ENCODE results near the gene KRT86.
A peak's percentile ranks its signal among the peaks of the same experiment; 100 is the strongest.

Gene KRT86

DNA sequence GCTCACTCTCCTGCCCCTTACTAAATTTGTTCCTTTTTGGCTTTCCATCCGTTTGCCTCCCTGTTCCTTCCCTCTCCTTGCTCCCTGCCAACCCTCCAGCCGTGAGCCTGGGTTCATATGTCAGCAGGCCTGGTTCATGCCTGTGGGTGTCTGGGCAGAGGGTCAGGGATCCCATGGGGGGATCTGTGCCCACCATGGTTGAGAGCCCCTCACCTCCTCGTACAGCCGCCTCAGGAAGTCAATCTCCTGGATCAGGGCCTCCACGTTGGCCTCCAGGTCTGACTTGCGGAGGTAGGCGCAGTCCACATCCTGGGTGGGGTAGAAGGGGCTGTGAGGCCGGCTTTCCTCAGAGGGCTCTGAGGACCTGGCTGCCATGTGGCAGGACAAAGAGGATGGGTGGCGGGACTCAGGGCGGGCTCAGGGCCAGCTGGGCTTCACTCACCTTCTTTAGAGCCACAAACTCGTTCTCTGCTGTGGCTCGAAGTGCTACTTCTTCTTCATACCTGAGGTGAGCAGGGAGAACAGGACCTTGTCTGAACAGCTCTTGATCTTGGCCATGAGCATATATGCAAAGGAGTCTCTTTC is 43.1 kb downstream of the KRT86 start:
- no peak for DNase-seq

DNA sequence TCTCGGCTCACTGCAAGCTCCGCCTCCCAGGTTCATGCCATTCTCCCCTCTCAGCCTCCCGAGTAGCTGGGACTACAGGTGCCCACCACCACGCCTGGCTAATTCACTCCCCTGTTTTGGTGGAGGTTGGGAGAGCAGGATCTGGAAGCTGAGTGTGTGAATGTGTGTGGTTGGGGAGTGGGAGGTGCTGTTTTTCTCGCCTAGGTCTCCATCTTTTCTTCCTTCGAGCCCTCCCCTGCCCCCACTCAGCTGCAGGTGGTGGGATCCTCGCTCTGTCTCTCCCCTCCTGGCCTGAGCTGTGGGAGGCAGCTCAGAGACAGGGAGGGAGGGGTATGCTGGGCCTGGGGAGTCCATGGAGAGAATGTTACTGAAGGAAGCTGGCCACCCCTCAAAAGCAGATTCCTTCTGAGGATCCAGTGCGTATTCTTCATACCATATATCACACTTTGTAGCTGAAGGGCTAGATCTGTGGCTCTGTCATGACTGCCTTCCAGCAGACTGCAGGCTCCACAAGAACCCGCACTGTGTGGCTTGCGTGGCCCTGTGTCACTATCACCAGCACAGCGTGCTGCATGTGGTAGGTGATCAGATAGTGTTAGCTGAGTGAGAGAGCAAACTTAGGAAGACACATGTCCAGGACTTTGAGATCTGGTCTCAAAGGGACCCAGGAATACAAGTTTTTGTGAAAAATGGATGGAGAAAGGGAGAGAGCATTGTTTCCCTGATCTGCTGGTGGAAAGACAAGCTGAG is 44.0 kb downstream of the KRT86 start:
- DNase-seq: no peak

DNA sequence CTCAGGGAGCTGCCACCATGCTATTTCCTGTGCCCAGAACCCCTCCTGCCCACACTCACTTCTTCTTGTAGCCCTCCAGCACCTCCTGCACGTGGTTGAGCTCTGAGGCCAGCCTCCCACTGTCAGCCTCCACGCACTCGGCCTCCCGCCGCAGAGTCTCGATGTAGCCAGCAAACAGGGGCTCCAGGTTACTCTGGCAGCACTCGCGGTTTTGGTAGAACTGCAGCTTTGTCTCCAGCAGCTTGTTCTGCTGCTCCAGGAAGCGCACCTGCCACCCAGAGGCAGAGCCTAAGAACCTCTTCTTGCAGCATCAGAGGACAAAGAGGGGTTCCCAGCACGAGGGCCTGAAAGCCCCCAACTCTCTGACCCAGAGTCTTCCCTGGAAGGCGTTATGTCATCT is 44.7 kb downstream of the KRT86 start:
- no peak for DNase-seq

DNA sequence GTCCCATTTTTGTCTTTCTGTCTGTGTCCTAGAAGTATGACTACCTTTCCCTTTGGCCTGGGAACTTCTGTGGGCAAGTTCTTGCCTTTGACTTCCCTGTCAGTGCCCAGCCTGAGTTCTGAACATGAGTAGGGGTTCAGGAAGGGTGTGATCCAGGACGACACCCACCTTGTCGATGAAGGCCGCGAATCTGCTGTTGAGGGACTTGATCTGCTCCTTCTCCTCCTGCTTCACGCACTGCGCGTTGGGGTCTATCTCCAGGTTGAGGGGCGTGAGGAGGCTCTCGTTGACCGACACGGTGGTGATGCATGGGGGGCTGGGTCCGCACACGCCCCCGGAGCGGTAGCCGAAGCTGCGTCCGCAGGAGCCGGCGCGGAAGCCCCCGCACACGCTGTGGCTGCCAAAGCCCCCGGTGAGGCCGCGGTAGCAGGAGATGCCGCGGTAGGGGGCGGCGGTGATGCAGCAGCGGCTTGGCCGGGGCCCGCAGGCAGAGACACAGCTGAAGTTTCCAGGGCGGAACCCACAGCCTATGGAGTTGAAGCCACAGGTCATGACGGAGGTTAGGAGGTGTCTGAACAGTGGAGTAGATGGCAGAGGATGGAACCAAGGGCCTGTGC is 46.4 kb downstream of the KRT86 start, which contains the start of gene KRT83:
TSS of gene KRT83 (minus strand) at position 615 of the 617 bp plus-strand sequence. CDS start at position 552, 63 bp downstream.
- no peak for DNase-seq

DNA sequence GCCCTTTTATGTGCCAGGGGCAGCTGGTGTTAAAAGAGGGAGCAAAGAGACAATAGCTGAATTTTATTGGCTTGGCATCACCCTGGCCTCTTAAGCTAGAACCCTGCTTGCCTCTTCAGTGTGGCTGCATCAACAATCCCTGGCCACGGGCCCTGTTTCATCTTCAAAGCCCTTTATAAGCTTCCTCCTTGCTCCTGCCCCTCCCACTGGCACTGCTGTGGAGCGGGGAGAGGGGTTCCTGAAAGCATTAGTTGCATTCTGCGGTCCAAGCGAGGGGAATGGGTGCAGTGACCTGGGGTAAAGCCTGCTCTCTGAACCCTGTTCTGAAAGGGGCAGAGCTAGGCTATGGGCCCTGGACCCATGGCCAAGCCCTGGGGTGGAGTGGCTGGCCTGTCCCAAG is 47.0 kb downstream of the KRT86 start:
- DNase-seq: no peak

DNA sequence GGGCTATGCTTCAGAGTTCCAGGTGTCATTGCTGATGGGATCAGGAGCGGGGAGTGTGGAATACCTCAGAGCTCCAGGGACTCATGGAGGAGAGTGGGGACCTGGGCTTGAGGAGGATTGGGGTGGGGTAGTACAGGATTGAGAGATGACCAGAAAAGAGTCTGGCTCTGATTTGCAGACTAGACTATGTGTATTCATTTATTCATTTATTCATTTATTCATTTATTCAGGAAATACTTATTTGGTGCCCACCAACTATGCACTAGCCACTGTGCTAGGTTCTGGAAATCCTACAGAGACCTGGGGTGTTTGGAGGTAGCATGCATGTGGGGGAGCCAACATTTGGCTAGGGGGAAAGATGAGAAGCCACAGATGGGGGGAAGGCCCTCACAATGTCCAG is 47.6 kb downstream of the KRT86 start:
- no peak for DNase-seq

DNA sequence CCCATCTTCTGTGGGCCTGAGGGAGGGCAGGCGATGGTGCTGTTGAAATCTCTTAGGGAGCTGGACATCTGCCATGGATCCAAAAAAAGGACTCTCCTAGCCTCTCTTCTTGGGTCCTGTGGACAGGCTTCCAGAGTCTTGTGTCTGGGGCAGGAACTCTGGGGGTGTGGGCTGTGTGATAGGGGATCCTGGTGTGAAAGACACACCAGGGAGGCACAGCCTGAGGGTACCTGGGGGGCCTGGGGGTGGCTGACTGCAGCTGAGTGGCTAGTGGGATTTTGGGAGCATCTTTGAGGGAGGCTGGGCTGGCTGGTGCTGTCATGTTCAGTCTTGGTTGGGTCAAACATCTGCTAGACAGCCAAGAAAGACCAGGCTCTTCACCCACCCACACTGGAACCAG is 48.6 kb downstream of the KRT86 start:
- no peak for DNase-seq

DNA sequence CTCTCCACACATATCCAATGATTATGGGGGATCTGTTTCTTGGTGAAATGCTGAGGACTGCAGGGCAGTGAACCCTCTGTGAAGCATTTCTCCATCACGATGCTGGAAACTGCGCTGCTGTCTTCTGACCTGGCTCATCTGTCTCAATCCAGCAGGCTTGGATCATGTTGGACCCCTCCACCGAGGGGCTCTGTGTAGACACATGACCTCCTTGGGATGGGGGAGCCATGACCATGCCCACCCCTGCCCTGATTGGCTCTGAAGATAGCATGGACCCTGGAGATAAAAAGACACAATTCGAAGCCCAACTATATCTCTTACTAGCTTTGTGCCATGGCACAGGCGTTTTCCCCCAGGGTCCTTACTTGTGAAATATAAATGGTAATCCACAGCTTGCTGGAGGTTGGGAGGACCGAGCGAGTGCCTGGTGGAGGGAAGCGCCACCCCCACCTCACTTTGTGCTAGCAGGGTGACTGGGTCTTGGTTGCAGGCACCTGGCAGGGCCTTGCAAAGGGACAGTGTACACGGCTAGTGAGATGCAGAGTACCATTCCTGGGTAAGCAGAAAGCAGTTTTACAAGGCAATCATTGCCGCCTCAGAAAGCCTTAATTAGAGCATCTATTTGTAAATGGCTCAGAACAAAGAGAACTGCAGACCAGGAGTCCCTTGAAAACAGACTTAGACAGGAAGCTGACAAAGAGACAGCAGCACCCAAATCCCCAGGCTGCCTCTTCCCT is 49.1 kb downstream of the KRT86 start:
- no peak for DNase-seq

DNA sequence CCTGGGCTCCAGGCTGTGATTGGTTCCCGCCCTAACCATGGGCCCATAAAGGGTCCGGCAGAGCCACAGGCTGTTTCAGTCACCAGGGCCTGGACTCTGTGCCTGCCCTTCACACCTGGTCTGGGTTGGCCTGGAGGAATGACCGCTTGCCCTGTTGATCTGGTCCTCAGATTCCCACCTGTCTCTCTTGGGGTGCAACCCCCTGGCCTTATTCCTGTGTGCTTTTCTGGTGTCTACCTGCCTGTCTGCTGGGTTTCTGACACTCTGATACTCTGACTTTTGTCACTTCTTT is 49.7 kb downstream of the KRT86 start:
- DNase-seq: no peak

DNA sequence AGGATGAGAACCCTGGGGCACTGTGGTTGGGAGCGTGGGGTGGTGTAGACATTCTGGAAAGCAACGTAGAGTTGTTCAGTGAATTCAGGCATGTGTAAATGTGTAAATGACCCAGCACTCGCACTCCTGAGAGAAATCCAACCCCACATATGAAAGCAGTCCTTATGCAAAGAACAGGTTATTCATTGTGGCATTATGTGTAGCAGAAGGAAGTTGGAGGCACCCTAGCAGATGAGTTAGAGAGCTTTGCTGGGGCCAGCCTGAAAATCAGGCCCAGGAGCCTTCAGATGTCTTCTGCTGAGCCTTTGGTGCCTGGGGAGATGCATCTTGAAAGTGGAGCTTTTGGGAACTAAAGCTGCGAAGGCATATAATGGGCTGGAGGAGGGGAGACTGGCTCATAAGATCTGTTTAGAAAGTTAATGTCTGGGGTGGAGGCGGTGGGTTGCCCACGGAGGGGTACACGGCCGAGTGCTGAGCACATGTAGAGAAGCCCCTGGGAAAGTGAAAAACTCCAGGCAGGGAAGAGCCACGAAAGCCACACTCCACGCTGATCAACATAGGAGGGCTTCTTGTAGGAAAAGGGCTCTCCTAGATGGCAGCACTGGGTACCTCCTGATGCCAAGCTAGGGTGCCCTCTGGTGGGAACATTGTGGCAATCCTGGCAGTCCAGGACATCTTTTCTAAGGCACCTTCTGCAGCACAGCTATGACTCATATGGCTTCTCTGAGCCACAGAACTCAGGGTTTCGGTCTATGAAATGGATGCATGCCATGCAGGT is 52.8 kb downstream of the KRT86 start:
- peak; percentile 63 for DNase-seq

DNA sequence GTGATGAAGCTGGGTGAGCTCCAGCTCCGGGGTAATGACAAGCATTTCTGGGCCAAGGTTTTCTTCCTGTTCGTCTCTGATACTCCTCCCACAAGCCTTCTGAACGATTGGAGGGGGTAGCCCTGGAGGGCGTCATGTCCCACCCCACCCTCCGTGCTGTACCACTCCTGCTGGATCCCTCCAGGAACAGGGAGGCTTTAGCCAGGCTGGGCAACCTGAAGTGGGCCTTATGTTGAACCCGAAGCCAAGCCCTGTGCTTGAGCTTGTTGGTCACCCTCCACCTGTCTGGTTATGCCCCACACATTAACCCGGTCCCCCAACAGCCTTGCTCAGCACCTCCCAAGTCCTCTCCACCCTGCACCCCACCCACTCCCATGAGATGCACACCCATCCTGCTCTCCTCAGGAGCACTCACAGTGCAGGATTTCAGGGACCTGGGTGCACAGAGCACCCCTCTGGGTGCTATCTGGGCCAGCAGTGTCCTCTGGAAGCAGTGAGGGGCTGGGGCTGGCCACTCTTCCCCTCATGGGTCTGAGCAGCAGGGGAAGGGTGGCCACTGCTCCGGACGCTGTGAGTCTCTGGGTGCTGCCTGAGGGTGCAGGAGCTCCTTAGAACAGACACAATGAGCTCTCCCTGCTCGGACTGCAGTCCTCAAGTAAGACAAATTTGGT is 53.5 kb downstream of the KRT86 start:
- no peak for DNase-seq

DNA sequence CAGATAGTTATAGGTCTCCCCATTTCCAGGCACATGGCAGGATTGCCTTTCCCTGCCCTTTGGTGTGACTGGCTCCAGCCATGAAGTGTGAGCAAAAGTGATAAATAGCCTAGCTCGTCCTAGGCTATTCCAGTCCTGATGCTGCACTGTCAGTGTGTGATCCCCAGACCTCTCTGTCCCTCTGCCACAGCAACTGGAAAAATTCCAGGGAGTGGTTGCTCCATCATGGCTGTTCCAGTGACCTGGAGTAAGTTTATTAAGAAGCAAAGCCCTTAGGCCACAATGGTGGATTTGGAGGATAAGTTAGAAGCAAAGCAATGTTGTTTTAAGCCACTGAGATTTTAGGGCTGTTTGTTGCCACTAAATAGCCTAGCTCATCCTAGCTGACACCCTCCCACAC is 56.6 kb downstream of the KRT86 start:
- no peak for DNase-seq

DNA sequence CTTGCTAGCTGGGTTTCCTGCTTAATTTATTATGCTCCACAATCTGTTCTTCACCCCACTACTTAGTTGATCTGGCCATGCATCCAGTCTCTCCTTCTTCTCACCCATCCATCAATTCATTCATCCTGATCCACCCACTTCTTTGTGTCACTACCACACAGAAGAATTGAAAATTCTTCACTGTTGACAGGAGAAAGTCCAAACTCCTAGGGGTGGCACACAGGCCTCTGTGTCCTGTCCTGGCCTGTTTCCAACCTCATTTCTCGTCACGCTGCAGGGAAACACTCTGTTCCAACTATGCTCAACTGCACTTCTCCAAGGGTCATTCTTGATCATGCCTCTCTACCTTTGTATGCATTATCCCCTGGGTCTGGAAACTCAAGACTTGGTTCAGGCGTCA is 57.4 kb downstream of the KRT86 start:
- DNase-seq: no peak

DNA sequence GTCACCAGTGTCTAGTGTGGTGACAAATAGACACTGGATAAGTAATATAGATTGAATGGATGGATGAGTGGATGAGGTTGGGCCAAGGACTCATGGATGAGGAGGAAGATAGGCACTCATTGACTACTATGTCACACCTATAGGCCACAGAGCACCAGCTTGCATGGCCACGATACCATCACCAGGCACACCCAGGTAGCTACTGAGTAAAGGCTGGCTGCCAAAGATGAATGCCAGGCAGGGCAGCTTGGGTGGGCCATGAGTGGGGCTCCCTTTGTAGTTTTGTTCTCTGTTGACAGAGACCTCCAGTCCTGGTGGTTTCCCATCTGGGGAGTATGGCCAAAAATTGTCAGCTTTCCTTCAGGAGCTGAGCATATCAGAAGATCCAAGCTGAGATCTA is 57.9 kb downstream of the KRT86 start:
- no peak for DNase-seq

DNA sequence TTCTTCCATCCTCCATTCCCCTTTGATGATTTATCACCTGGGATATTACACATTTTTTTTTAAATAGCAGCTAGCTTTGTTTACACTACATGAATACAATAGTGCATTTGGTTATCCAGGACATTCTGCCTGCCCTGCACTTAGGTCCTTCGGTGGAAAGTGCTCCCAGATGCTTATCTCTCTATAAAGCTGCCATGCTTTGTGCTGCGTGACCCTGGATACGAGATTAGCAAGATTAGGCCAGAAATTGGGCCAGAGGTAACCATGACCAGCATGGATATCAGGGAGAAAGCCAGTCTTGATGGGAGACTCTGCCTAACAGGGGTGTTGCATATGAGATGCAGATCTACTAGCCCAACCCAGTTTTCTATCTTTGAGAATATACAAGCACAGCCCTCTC is 58.9 kb downstream of the KRT86 start:
- DNase-seq: no peak

DNA sequence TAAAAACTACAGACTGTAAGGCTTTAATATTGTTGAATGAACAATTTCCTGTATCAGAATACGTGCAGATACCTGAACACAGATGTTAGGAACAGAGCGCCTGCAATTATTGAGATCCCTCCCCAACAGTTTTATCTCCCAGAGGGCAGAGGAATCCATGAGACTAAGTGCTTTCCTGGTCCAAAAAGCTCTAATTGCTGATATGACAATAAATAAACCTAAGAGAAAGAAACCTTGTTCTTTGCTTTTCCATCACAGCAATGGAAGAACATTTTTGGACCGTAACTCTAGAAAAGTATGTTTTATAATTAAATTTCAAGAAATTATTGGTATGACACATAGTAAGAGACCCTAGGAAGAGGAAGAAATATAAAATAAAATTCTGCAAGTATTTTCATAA is 59.7 kb downstream of the KRT86 start:
- DNase-seq: no peak

DNA sequence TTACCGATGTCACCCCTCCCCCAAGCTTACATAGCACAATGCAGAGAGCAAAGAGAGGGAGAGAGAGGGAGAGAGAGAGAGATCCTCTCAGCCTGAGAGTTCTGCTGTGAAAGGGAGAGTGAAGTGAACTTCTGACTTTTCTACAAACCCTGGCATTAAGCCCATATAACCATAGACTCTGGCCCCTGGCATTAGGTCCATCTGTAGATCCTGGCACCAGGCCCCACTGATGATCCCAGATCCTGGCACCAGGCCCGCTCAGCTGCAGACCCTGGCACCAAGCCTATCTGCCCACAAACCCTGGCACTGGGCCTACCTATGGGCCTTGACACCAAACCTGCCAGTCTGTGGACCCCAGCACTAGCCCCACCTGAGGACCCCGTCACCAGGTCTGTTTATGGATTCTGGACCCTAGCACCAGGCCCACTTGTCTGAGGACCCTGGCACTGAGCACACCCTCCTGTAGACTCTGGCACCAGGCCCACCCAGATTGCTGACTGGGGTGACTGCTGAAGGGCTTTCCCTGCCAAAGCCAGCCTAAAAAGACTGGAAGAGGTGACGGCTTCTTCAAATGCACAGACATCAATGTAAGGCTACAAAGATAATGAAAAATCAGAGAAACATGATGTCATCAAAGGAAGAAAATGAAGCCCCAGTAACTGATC is 61.3 kb downstream of the KRT86 start:
- no peak for DNase-seq

DNA sequence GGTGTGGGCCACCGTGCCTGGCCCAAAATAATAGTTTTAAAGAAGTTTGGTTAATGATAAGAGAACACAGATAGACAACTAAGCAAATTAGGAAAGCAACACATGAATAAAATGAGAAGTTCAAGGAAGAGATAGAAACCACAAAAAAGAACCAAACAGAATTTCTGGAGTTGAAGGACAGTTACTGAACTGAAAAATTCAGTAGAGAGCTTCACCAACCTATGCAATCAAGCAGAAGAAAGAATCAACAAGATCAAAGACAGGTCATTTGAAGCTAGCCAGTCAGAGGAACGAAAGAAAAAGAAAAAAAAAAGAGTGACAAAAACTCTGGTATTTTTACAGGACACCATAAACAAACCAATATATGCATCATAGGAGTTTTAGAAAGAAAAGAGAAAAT is 62.2 kb downstream of the KRT86 start:
- DNase-seq: no peak

DNA sequence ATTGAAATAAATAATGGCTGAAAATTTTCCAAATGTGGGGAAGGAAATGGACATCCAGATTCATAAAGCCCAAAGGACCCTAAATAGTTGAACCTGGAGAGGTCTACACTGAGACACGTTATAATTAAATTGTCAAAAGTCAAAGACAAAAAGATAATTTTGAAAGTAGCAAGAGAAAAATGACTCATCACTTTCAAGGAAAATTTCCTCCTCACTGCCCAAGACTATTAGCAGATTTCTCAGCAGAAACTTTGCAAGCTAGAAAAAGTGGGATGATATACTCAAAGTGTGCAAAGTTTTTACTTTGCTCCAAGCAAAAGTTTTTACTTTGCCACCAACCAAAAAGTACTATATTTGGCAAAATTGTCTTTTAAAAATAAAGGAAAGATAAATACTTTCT is 62.6 kb downstream of the KRT86 start:
- DNase-seq: no peak

DNA sequence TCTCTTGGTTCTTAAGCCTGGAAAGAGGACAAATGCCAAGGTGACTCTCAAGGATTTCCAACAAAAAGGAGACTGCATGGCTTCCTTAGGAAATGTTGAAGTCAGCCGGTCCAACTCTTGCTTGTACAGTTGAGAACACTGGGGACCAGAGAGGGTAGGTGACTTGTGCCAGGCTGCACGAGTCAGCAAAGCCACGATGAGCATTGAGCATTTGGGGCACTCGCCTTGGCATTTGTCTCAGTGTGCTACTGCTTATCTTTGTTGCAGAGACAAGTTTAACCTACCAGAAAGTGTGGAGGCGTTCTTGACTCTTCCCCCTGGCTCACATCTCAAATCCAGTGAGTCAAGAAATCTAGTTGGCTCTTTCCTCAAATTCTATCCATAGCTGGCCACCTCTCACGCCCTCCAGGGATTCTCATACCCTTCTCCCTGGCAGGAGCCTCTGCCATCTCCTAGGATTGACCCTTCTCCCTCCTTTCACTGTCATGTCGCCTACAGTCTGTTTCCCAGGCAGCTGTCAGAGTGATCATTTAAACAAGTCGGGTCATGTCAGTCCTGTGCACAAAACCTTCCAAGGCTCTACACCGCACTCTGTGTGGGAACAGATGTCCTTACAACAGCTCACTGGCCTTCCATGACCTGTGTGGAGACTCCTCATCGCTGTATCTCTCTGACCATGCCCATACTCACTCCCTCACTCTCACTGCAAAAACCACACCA is 64.0 kb downstream of the KRT86 start:
- DNase-seq: no peak

DNA sequence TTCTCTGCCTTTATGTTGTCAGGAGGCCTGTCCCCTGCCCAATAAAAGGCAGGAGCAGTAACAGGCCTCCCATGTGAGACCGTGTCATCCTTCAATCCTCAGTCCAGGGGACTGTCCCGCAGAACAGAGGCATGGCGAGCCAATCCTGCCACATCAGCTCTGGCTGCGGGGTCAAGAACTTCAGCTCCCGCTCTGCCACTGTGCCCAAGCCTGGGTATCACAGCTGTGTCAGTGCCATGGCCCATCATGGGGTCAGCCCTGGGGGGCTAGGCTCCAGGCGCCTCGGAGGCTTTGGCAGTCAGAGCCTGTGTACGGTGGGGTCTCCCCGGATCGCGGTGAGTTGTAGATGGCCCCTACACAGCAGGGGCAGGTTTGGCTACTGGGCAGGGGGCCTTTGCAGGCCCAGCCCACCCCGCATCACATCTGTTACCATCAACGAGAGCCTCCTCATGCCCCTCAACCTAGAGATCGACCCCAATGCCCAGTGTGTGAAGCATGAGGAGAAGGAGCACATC is 66.7 kb downstream of the KRT86 start:
- no peak for DNase-seq

All from NCI-H1048 (cell line).